HL-60 (cell line): ENCODE measurements around the gene SPATA19.

Experiments
- POLR2AphosphoS5 ChIP-seq: IDR thresholded peaks from 2 replicates; pipeline ENCODE4 v1.6.1; 2012; ENCODE audit warnings: low read depth
- TF ChIP-seq, protein P1 (sequence below): IDR thresholded peaks from one replicate; pipeline ENCODE4 v1.5.1; 2011; ENCODE audit warnings: low read length, control low read depth, inconsistent platforms; ENCODE audit not compliant: insufficient read depth
- TF ChIP-seq, protein P2 (sequence below): IDR thresholded peaks from 2 replicates; pipeline ENCODE4 v1.6.1; 2012; ENCODE audit warnings: low read depth; ENCODE audit not compliant: insufficient replicate concordance

DNA sequence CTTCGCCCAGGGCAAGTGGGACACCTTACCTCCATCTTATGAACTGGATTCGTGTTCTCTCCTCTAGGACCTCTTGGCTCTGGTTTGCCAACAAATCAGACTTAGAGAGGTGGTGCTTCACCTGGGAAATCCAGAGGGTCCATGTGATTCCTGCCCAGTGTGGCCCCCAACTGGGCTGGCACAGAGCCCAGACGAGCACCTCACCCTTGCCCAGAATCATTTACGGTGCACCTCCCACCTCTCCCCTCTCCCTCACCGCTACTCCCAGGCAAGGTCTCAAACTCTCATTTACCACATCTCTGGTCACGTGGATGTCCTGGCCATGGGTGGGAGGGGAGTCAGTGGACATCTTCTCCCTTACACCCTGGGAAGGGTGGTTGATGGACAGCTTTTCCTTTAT is 1.1 kb downstream of the SPATA19 start:
- TF ChIP-seq, protein P1, sequence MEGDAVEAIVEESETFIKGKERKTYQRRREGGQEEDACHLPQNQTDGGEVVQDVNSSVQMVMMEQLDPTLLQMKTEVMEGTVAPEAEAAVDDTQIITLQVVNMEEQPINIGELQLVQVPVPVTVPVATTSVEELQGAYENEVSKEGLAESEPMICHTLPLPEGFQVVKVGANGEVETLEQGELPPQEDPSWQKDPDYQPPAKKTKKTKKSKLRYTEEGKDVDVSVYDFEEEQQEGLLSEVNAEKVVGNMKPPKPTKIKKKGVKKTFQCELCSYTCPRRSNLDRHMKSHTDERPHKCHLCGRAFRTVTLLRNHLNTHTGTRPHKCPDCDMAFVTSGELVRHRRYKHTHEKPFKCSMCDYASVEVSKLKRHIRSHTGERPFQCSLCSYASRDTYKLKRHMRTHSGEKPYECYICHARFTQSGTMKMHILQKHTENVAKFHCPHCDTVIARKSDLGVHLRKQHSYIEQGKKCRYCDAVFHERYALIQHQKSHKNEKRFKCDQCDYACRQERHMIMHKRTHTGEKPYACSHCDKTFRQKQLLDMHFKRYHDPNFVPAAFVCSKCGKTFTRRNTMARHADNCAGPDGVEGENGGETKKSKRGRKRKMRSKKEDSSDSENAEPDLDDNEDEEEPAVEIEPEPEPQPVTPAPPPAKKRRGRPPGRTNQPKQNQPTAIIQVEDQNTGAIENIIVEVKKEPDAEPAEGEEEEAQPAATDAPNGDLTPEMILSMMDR, result no peak
- TF ChIP-seq, protein P2, sequence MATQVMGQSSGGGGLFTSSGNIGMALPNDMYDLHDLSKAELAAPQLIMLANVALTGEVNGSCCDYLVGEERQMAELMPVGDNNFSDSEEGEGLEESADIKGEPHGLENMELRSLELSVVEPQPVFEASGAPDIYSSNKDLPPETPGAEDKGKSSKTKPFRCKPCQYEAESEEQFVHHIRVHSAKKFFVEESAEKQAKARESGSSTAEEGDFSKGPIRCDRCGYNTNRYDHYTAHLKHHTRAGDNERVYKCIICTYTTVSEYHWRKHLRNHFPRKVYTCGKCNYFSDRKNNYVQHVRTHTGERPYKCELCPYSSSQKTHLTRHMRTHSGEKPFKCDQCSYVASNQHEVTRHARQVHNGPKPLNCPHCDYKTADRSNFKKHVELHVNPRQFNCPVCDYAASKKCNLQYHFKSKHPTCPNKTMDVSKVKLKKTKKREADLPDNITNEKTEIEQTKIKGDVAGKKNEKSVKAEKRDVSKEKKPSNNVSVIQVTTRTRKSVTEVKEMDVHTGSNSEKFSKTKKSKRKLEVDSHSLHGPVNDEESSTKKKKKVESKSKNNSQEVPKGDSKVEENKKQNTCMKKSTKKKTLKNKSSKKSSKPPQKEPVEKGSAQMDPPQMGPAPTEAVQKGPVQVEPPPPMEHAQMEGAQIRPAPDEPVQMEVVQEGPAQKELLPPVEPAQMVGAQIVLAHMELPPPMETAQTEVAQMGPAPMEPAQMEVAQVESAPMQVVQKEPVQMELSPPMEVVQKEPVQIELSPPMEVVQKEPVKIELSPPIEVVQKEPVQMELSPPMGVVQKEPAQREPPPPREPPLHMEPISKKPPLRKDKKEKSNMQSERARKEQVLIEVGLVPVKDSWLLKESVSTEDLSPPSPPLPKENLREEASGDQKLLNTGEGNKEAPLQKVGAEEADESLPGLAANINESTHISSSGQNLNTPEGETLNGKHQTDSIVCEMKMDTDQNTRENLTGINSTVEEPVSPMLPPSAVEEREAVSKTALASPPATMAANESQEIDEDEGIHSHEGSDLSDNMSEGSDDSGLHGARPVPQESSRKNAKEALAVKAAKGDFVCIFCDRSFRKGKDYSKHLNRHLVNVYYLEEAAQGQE, result no peak
- no peak for TF ChIP-seq POLR2AphosphoS5
